ENCODE measurements around the gene ZNF292. TPM values are rescaled to one million over a fixed set of nuclear protein-coding genes. Genes with fewer than 3 reads are reported as not detected.

ZNF292 gene
- total and polyA plus RNA-seq, 10 of the 15 experiments (the other 5 are each of a cell fraction or from before 2014, with no cell fraction given): 11.1 to 57.6 (median 30.6) TPM

DNA sequence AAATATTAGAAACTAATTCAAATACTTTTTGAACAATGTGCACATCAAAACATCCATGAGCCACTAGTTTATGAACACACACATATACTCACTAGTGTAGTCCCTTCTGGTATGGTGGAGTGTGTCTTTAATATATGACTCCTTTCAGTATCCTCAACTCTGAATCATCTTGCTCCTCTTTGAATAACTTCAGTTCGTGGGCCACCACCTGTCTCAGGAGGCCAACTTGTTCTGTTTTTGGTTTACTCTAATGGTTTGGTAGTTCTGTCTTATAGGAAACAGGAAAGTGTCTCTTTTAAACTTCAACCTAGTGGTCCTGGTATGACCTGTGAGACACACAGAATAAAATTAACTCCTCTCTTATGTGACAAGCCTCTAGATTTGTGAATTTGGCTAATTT is 55.6 kb downstream of the ZNF292 start:
- Histone ChIP-seq H3K36me3 (ENCODE audit: control insufficient read depth in 2 of 2, insufficient read depth in 2 of 2, low read length in 1 of 2) (peaks cover 2 to 18% of the 10 kb centered on the region in 2 experiments), H2AFZ (ENCODE audit: control insufficient read depth, low read depth, low read length) (no peak overlapping the region), H4K20me1 (ENCODE audit: control insufficient read depth, insufficient read depth) (peaks cover 8% of the 10 kb centered on the region; the same call in 1 of the 2 replicates), H3K79me2 (ENCODE audit: control insufficient read depth, insufficient read depth, low read length) (peaks cover 95% of the 10 kb centered on the region), H3K9me3 (replicated peaks; ENCODE audit: control insufficient read depth, insufficient read depth, low read length) (no peaks in the 10 kb centered on the region; the same call in 2 of the 3 replicates), H3K9ac (ENCODE audit: control insufficient read depth, insufficient read depth, low read length) (no peak overlapping the region), H3K4me3 (no peak overlapping the region), H3K4me2 (ENCODE audit: control insufficient read depth, insufficient read depth) (no peak overlapping the region; the same call in 1 of the 2 replicates), H3K4me1 (ENCODE audit: control insufficient read depth, insufficient read depth, low read length) (peaks cover 34% of the 10 kb centered on the region), H3K27me3 (replicated peaks in 1 of 2; ENCODE audit: control insufficient read depth in 2 of 2, insufficient read depth in 2 of 2, low read length in 1 of 2) (no peaks in the 10 kb centered on the region), H3K27ac (ENCODE audit: control insufficient read depth, insufficient read depth) (peak overlapping the region; percentile 6; the same call in 1 of the 2 replicates)
- RAD21 ChIA-PET (ENCODE audit: unreplicated experiment): interaction anchor here (1.1 to 1.2 kb wide), 2 partner anchors 13 to 59 kb away, joined by 3 to 4 read pairs; no protein-coding TSS in a partner anchor
- intact Hi-C loops (cut with micrococcal nuclease; ENCODE audit: unreplicated experiment) (no loop called here), in situ Hi-C loops (cut with MboI) (no loop called here)
- CTCF ChIA-PET: interaction anchor here (1.1 to 1.4 kb wide), 2 partner anchors 33 to 45 kb away, joined by 3 to 4 read pairs; no protein-coding TSS in a partner anchor
- FAIRE-seq (no peak), ATAC-seq (peak; percentile 96), DNase-seq (ENCODE audit: low read depth, low spot score) (peak; percentile 49)
- no TSS peak for BruUV-seq (replicated peaks)
- 0% methylated on average over 1 of the region's 1 CpG for WGBS (ENCODE audit: insufficient coverage, insufficient replicate concordance, low lambda C conversion rate, missing lambda C conversion rate)
- POLR2A ChIA-PET: no interaction called here
- SMC1A ChIA-PET (ENCODE audit: uncharacterized antibody, unreplicated experiment): interaction anchor here (1.1 to 3.0 kb wide), 5 partner anchors 10 to 54 kb away, joined by 3 to 9 read pairs (median 4); no protein-coding TSS in a partner anchor
- TF ChIP-seq CBX5 (IDR thresholded peaks at IDR 0.05; ENCODE audit: low read depth): no peak
- no peak for TF ChIP-seq PAX8 (IDR thresholded peaks at IDR 0.05)
- TF ChIP-seq EZH2 (IDR thresholded peaks at IDR 0.05; ENCODE audit: borderline replicate concordance, control insufficient read depth, low read depth, low read length): no peak
- TF ChIP-seq, protein P1, sequence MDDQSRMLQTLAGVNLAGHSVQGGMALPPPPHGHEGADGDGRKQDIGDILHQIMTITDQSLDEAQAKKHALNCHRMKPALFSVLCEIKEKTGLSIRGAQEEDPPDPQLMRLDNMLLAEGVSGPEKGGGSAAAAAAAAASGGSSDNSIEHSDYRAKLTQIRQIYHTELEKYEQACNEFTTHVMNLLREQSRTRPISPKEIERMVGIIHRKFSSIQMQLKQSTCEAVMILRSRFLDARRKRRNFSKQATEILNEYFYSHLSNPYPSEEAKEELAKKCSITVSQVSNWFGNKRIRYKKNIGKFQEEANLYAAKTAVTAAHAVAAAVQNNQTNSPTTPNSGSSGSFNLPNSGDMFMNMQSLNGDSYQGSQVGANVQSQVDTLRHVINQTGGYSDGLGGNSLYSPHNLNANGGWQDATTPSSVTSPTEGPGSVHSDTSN (IDR thresholded peaks at IDR 0.05; ENCODE audit: insufficient replicate concordance, low read depth, low read length): no peak
- TF ChIP-seq, protein P2, sequence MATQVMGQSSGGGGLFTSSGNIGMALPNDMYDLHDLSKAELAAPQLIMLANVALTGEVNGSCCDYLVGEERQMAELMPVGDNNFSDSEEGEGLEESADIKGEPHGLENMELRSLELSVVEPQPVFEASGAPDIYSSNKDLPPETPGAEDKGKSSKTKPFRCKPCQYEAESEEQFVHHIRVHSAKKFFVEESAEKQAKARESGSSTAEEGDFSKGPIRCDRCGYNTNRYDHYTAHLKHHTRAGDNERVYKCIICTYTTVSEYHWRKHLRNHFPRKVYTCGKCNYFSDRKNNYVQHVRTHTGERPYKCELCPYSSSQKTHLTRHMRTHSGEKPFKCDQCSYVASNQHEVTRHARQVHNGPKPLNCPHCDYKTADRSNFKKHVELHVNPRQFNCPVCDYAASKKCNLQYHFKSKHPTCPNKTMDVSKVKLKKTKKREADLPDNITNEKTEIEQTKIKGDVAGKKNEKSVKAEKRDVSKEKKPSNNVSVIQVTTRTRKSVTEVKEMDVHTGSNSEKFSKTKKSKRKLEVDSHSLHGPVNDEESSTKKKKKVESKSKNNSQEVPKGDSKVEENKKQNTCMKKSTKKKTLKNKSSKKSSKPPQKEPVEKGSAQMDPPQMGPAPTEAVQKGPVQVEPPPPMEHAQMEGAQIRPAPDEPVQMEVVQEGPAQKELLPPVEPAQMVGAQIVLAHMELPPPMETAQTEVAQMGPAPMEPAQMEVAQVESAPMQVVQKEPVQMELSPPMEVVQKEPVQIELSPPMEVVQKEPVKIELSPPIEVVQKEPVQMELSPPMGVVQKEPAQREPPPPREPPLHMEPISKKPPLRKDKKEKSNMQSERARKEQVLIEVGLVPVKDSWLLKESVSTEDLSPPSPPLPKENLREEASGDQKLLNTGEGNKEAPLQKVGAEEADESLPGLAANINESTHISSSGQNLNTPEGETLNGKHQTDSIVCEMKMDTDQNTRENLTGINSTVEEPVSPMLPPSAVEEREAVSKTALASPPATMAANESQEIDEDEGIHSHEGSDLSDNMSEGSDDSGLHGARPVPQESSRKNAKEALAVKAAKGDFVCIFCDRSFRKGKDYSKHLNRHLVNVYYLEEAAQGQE (IDR thresholded peaks at IDR 0.05; ENCODE audit: low read depth, low read length): no peak
- no peak for TF ChIP-seq ZSCAN29 (IDR thresholded peaks at IDR 0.05)
- TF ChIP-seq CHD2 (IDR thresholded peaks at IDR 0.05; ENCODE audit: borderline replicate concordance, low read depth, low read length): no peak
- TF ChIP-seq NFYA (IDR thresholded peaks at IDR 0.05; ENCODE audit: borderline replicate concordance, low read depth, low read length): no peak
- TF ChIP-seq ZBED1 (IDR thresholded peaks at IDR 0.05; ENCODE audit: borderline replicate concordance): no peak
- TF ChIP-seq FOXM1 (IDR thresholded peaks at IDR 0.05; ENCODE audit: low read depth, low read length): peak; percentile 56; the same call in 1 of the 2 replicates
- TF ChIP-seq, protein P3, sequence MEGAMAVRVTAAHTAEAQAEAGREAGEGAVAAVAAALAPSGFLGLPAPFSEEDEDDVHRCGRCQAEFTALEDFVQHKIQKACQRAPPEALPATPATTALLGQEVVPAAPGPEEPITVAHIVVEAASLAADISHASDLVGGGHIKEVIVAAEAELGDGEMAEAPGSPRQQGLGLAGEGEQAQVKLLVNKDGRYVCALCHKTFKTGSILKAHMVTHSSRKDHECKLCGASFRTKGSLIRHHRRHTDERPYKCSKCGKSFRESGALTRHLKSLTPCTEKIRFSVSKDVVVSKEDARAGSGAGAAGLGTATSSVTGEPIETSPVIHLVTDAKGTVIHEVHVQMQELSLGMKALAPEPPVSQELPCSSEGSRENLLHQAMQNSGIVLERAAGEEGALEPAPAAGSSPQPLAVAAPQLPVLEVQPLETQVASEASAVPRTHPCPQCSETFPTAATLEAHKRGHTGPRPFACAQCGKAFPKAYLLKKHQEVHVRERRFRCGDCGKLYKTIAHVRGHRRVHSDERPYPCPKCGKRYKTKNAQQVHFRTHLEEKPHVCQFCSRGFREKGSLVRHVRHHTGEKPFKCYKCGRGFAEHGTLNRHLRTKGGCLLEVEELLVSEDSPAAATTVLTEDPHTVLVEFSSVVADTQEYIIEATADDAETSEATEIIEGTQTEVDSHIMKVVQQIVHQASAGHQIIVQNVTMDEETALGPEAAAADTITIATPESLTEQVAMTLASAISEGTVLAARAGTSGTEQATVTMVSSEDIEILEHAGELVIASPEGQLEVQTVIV (IDR thresholded peaks at IDR 0.05; ENCODE audit: borderline replicate concordance, partially characterized antibody): no peak
- TF ChIP-seq CBFB (IDR thresholded peaks at IDR 0.05; ENCODE audit: low read depth): no peak
- TF ChIP-seq LARP7 (IDR thresholded peaks at IDR 0.05): no peak
- TF ChIP-seq NR2C1 (IDR thresholded peaks at IDR 0.05): no peak
- no peak; the same call in 1 of the 2 replicates for TF ChIP-seq CREM (IDR thresholded peaks at IDR 0.05; ENCODE audit: low read depth)
- TF ChIP-seq IRF4 (IDR thresholded peaks at IDR 0.05; ENCODE audit: low read depth, low read length): no peak
- 0 out of 2 replicates have a peak, but pooled peaks have one; percentile 16 for TF ChIP-seq ZNF24 (IDR thresholded peaks at IDR 0.05)
- no peak for TF ChIP-seq TARDBP (IDR thresholded peaks at IDR 0.05; ENCODE audit: borderline replicate concordance)
- no peak for TF ChIP-seq ZZZ3 (IDR thresholded peaks at IDR 0.05; ENCODE audit: control insufficient read depth, insufficient read length, low read depth)
